Measurements from ENCODE around the gene SECISBP2.

GRCh38 chr9:89345476-89345875 is 27.2 kb downstream of the SECISBP2 start:
- no peak for TF ChIP-seq POLR2A (IDR thresholded peaks at IDR 0.05)
- TF ChIP-seq, protein P1, sequence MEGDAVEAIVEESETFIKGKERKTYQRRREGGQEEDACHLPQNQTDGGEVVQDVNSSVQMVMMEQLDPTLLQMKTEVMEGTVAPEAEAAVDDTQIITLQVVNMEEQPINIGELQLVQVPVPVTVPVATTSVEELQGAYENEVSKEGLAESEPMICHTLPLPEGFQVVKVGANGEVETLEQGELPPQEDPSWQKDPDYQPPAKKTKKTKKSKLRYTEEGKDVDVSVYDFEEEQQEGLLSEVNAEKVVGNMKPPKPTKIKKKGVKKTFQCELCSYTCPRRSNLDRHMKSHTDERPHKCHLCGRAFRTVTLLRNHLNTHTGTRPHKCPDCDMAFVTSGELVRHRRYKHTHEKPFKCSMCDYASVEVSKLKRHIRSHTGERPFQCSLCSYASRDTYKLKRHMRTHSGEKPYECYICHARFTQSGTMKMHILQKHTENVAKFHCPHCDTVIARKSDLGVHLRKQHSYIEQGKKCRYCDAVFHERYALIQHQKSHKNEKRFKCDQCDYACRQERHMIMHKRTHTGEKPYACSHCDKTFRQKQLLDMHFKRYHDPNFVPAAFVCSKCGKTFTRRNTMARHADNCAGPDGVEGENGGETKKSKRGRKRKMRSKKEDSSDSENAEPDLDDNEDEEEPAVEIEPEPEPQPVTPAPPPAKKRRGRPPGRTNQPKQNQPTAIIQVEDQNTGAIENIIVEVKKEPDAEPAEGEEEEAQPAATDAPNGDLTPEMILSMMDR (IDR thresholded peaks at IDR 0.05), result no peak
